ENCODE data around the gene ATP1B1. TPM values are rescaled to one million over a fixed set of nuclear protein-coding genes. Genes with fewer than 3 reads are reported as not detected.

Gene ATP1B1
- total and polyA plus RNA-seq, 2 of the 8 experiments (the other 6 are each of a cell fraction or from before 2014, with no cell fraction given): 16.3 to 76.5 TPM

- Histone ChIP-seq H2BK120ac (replicated peaks; ENCODE audit: low read depth, low read length) (no peak overlapping the region), H3K23ac (ENCODE audit: insufficient read length) (no peak overlapping the region), H3K27me3 (replicated peaks in 1 of 4; ENCODE audit: control insufficient read depth in 3 of 4, extremely low read depth in 1 of 4, insufficient read depth in 3 of 4, low read length in 3 of 4) (no peaks in the 10 kb centered on the region), H3K56ac (replicated peaks; ENCODE audit: insufficient read length, low read depth, low read length) (no peak overlapping the region), H3K79me1 (ENCODE audit: low read depth, low read length) (no peaks in the 10 kb centered on the region), H3K14ac (ENCODE audit: insufficient read length) (no peak overlapping the region), H2BK5ac (ENCODE audit: low read depth, low read length) (no peak overlapping the region), H3K79me2 (ENCODE audit: control insufficient read depth in 1 of 2, insufficient read depth in 2 of 2, low read length in 2 of 2) (no peaks in the 10 kb centered on the region), H4K5ac (ENCODE audit: insufficient read length, low read depth, low read length) (no peak overlapping the region), H2AFZ (ENCODE audit: low read length) (no peak overlapping the region), H3K4me2 (ENCODE audit: insufficient read depth in 1 of 2, low read depth in 2 of 2, low read length in 2 of 2) (no peak overlapping the region), H4K8ac (ENCODE audit: extremely low read depth, insufficient read depth, low read length) (no peak overlapping the region), H3K9me3 (ENCODE audit: insufficient read depth in 2 of 2, low read depth in 1 of 2, low read length in 1 of 2) (no peaks in the 10 kb centered on the region), H2BK15ac (ENCODE audit: low read length) (no peak overlapping the region), H4K20me1 (replicated peaks in 1 of 2; ENCODE audit: control insufficient read depth in 1 of 2, insufficient read depth in 2 of 2, low read length in 2 of 2) (no peaks in the 10 kb centered on the region), H2AK5ac (ENCODE audit: low read depth, low read length) (no peak overlapping the region), H3K27ac (ENCODE audit: low read depth, low read length) (no peak overlapping the region), H3K4me3 (ENCODE audit: extremely low read depth in 1 of 4, insufficient read depth in 2 of 4, low read depth in 3 of 4, low read length in 4 of 4) (no peak overlapping the region), H2BK20ac (ENCODE audit: low read length) (no peak overlapping the region), H3K9ac (replicated peaks in 1 of 4; ENCODE audit: extremely low read depth in 1 of 4, low read depth in 3 of 4, low read length in 3 of 4) (peak overlapping the region in 1 of 4 experiments; percentile 34; a peak in 1 of 7 replicates), H3K23me2 (ENCODE audit: low read depth, low read length) (no peaks in the 10 kb centered on the region), H3K36me3 (ENCODE audit: control insufficient read depth in 2 of 4, insufficient read depth in 4 of 4, low read length in 3 of 4) (no peaks in the 10 kb centered on the region), H3K4me1 (replicated peaks in 1 of 4; ENCODE audit: control insufficient read depth in 3 of 4, insufficient read depth in 4 of 4, low read length in 3 of 4) (no peaks in the 10 kb centered on the region), H4K91ac (replicated peaks; ENCODE audit: insufficient read length, low read length) (no peak overlapping the region), H2BK12ac (ENCODE audit: low read depth, low read length) (no peak overlapping the region), H3K18ac (ENCODE audit: extremely low read depth, low read length) (no peak overlapping the region), H3K4ac (replicated peaks; ENCODE audit: insufficient read length, low read depth, low read length) (no peak overlapping the region)
- 79% methylated on average over 1 of the region's 1 CpG; no CpG with 5 or more reads in 1 of the 2 experiments for WGBS, 2 experiments (ENCODE audit: extremely low coverage in 1 of 2, insufficient coverage in 1 of 2, insufficient read length in 1 of 2, insufficient replicate concordance in 2 of 2, low coverage in 1 of 2, low lambda C conversion rate in 2 of 2, missing lambda C conversion rate in 1 of 2)
- no peak for TF ChIP-seq SP4 (IDR thresholded peaks at IDR 0.05; ENCODE audit: low read length)
- TF ChIP-seq, protein P1, sequence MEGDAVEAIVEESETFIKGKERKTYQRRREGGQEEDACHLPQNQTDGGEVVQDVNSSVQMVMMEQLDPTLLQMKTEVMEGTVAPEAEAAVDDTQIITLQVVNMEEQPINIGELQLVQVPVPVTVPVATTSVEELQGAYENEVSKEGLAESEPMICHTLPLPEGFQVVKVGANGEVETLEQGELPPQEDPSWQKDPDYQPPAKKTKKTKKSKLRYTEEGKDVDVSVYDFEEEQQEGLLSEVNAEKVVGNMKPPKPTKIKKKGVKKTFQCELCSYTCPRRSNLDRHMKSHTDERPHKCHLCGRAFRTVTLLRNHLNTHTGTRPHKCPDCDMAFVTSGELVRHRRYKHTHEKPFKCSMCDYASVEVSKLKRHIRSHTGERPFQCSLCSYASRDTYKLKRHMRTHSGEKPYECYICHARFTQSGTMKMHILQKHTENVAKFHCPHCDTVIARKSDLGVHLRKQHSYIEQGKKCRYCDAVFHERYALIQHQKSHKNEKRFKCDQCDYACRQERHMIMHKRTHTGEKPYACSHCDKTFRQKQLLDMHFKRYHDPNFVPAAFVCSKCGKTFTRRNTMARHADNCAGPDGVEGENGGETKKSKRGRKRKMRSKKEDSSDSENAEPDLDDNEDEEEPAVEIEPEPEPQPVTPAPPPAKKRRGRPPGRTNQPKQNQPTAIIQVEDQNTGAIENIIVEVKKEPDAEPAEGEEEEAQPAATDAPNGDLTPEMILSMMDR (IDR thresholded peaks at IDR 0.05; ENCODE audit: control extremely low read depth in 1 of 3, insufficient read depth in 1 of 3, low read depth in 1 of 3, low read length in 3 of 3): no peak
- TF ChIP-seq JUN (IDR thresholded peaks at IDR 0.05; ENCODE audit: low read depth, low read length): no peak
- no peak for TF ChIP-seq RBBP5 (IDR thresholded peaks at IDR 0.05; ENCODE audit: borderline replicate concordance, low read depth, low read length)
- TF ChIP-seq HDAC2 (IDR thresholded peaks at IDR 0.05; ENCODE audit: borderline replicate concordance in 1 of 2, low read depth in 2 of 2, low read length in 2 of 2): no peak
- no peak for TF ChIP-seq FOSL1 (IDR thresholded peaks at IDR 0.05; ENCODE audit: insufficient read depth, low read depth, low read length)
- TF ChIP-seq SIRT6 (IDR thresholded peaks at IDR 0.05; ENCODE audit: low read length): no peak
- no peak for TF ChIP-seq SP2 (IDR thresholded peaks at IDR 0.05; ENCODE audit: low read length)
- FAIRE-seq (no peak), DNase-seq (ENCODE audit: low read depth in 1 of 2, low spot score in 2 of 2) (no peak)
- ChIA-PET POLR2A (ENCODE audit: partially characterized antibody) (no interaction called here), CTCF (ENCODE audit: partially characterized antibody) (interaction anchor here (1.1 to 2.1 kb wide), 5 partner anchors 9 to 799 kb away, joined by 3 to 7 read pairs (median 4); no protein-coding TSS in a partner anchor)
These were observed 35.6 kb downstream of the ATP1B1 start for GRCh38 chr1:169142129-169142528.

Measured in H1 (cell line).